HG03520 (cell line): Measurements from ENCODE around the gene PDLIM3.

Source experiments
- ATAC-seq: cut with Tn5 transposase; IDR thresholded peaks from one replicate; pipeline ENCODE4 v1.9.1; 2021; ENCODE audit warnings: mild to moderate bottlenecking, moderate library complexity; ENCODE audit not compliant: unreplicated experiment

Gene PDLIM3

DNA sequence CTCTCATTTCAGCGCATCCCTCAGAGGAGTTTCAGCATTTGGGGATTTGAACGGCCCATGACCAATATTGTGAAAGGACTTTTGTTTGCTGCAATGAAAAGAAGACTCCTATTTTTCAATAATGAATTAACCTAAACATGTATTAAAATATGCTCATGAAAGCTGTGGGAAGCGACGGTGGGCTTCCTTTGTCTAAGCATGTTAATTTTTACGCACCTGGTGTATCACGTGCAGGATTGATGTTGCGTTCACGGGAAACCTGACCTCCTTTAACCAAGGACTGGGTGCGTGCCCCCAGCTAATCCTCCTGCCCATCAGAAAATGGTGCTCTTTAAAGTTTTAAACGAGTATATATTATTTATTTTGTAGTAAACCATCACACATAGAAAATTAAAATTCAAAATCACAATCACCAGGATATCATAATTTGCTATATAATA is 63.2 kb downstream of the PDLIM3 start:
- peak; percentile 2 for ATAC-seq

DNA sequence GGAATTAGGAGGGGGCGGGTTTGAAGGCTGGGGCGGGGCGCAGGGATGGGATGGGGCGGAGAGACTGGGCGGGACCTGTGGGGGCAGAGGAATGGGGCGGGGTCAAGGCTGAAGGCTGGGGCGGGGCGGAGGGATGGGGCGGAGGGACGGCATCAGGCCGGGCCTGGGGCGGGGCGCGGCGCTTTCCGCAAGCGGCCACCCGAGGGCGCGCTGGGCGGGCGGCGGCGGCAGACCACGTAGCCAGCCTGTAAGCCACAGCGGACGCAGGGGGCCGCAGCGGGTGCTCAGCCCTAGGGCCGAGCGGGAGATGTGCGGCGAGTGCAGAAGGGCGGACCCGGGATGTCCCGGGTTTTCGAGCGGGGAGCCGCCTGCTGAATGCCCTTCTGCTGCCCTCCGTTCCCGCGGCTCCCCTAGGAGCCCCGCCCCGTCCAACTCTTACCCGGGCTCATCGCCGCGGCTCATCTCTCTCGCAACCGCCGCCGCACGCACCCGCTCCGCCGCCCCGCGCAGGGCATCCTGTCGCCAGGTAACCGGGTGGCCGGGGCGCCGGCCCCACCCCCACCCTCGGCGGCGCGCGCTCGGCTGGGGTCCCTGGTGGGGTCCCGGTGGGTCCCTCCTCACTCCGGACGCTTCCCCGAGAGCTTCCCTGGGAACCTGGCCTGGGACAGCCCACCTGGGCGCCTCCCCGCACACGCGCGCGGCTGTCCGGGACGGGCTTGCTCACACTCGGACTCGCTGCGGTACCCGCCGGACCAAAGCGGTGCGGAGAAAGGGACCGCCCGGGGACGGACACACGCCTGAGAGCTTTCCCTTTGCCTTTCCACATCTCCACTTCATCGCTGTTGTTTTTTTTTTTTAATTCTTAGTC is 63.8 kb downstream of the PDLIM3 start, which contains the start of gene CCDC110:
CCDC110 (minus strand) TSS at position 499 of the 868 bp plus-strand sequence; CDS start at position 449, 50 bp downstream.
- peak; percentile 76 for ATAC-seq

DNA sequence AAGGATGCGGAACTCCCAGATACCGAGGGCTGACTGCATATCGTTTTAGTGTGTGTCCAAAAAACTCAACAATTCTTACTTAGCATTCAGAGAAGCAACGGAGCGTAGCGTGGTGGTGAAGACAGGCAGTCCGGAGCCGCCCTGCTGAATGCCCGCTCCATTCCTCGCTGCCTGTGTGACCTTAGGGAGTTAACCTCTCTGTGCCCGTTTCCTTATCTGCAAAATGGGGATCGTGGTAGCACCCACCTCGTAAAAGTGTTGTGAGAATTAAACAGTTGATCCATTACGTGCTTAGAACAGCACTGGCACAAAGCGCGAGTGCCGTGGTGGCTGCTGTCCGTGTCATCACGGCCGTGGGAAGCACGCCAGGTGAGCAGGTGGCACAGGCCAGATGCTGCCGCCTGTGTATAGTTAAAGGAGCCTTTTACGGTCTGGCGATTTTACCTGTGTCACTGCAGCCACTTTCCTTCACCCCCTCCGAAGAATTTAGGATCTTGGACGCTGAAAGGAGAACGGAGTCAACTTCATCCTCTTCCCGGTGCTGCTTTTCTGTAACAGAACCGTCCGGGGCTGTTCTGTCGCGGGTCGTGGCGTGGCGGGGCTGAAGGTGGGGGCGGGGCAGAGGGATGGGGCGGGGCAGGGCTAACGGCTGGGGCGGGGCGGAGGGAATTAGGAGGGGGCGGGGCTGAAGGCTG is 64.7 kb downstream of the PDLIM3 start:
- ATAC-seq = no peak

DNA sequence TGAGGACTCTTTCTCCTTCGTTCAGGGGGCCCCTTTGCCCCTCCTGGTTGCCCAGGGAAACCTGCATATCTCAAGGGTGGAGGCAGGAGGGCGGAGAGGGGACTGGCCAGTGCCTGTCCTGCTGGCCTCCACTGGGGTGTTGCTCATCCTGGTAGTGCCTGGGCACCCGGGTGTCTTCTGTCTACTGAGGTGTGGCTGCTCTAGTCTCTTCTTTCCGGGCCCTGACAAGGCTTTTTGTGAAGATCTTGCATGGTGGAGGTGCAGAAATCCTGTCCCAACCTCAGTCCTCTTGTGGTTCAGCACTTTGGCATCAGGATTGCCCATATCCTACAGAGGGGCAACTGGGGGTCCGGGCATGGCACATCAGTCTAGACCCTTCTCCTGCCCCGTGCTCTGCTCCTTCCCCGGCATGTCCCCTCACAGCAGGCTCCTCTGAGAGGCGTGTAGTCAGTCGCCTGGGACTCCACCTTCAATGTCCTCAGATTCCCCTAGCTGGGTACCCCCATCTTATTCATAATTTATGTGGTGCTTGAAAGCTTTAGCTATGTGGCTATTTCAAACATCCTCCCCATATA is 65.6 kb downstream of the PDLIM3 start:
- no peak for ATAC-seq

DNA sequence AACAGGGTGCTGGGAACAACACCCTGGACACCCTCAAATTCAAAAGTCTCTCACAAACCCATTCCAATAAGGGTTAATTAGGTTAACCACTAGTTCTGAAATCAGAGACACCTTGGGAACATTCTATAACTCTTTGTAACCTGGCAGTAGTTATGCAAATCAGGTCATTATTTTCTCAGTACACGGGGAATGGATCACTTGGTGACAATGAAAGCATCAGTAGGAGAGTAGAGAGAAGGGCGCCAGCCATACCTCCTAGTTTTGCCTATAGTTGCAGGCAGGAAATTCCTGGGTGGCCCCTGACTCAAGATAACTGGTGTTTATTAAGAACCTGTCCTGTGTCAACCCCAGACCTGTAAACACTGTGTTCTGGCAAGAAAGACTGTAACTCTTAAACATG is 66.3 kb downstream of the PDLIM3 start:
- ATAC-seq = no peak

DNA sequence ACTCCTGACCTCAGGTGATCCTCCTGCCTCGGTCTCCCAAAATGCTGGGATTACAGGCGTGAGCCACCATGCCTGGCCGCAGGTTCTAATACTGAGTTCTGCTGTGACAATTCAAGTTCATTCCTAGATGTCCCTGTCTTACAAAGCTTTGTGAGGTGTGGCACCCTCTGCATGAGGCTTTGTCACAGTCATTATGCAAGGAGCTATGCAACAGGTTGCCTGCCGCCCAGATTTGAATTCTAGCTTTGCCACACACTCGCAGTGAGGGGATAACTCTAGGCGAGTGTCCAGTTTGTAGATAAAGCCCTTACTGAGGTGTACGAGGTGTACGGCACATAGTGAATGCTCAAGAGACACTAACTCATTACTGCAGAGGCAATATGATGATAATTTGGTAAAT is 67.3 kb downstream of the PDLIM3 start:
- no peak for ATAC-seq

DNA sequence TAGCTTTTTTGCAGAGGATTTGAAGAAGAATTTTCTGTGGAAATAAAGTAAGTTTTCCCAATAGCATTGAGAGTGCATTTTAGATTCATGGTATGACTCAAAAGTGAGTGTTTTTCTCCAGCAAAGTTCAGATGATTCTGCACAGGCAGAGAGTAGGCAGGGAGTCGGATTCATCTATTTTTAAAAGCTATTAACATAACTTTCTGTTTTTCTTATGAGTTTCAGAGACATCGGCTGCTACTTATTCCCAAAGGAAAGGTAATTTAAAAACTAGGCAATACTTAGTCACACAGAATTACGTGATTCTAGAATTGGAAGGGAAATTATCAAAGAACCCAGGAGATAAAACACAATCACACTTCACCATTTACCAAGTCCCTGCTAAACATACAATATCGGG is 68.2 kb downstream of the PDLIM3 start:
- ATAC-seq = no peak

DNA sequence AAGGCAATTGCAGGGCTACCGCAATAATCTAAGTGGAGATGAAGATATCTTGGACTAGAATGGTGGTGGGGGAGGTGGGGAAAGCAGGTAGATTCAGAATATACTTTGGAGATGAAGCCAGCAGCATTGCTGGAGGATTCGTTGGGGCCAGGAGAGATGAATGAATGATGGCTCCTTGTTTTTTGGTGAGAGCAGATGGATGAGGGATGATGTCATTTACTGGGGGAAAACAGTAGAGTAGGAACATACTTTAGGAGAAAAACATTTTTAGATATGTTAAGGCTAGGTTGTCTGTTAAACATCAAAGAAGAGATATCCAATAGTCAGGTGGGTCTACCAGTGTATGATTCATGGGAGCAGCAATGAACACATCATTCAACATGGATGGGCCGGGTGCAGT is 69.6 kb downstream of the PDLIM3 start:
- ATAC-seq = no peak

DNA sequence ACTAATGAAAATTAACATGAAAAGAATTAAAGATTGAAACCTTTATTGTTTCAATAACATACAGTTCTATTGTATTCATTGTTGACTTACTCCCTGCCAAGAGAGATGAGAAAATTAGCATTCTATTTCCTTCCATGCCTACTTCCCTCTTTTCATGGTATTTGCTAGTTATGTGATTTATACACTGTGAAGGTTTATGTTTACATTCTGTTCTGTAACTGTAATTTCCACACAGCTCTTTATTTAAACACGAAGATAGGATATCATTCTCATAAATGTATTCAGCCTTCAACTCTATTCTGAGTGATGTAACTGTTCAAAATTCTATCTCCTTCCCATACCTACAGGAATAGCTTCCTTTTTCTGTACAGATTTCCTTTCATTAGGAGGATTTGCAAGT is 70.4 kb downstream of the PDLIM3 start:
- ATAC-seq = no peak

DNA sequence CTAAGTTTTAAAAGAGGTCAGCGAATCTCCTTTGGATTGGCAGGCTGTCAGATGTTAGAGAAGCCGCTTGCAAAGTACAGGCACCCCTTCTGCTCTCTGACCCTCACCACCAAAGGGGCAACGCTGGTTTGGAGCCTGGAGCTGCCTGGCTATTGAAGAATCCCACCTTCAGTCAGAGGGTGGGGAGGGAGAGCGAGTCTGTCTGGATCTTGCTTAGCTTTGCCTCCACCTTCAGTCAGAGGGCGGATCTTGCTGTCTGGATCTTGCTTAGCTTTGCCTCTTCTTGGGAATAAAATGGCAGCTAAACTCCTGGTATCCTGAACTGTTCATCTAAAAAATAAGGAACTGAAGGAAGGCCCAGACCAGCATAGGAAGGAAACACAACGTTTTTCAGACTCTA is 71.1 kb downstream of the PDLIM3 start:
- ATAC-seq = no peak

DNA sequence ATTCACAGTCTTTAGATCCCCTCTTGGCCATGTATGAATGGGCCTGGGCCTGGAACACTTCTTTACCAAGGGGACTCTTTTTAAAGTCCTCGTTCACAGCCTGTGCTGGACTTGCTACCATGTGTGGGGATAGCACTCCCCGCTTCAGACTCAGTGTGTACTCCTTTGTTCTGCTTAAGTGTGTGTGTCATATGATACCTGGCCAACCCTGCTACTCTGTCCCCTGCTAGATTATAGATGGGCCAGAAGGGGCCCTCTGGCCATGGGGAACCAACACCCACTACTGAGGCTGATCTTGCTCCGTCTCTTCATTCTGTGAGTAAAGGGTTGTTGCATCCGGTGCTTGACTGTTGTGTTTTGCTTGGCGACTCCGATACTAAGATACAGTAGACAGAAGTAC is 71.8 kb downstream of the PDLIM3 start:
- no peak for ATAC-seq

DNA sequence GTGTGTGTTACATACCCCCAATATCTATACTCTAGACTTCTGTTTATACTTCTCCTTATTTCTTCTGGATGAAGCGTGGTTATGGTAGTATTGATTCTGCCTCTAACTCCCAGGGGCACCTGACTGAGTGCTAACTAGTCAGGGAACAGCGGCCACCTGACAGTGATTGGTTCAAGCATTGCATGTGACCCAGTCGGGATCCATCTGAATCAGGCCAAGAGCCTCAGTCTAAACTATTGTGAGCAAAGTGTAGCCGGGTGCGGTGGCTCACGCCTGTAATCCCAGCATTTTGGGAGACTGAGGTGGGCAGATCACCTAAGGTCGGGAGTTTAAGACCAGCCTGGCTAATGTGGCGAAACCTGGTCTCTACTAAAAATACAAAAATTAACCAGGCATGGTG is 73.7 kb downstream of the PDLIM3 start:
- no peak for ATAC-seq

DNA sequence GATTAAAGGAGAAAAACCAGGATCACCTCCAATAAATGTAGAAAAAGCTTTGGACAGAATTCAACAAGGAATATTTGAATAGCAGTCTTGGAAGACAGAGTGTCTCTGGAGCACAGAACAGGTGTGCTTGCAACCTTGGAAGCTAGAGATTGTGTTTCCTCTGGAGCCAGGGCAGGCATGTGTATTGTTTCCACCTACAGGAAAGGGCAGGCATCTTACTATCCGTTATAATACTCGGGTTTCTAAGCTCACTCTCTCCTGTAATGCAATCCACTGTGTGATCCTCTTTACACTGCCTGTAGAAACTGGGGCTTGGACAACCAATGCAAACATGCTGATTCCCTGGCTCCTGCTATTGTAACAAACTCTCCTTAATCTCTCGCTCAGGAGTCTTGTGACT is 78.2 kb downstream of the PDLIM3 start:
- no peak for ATAC-seq

DNA sequence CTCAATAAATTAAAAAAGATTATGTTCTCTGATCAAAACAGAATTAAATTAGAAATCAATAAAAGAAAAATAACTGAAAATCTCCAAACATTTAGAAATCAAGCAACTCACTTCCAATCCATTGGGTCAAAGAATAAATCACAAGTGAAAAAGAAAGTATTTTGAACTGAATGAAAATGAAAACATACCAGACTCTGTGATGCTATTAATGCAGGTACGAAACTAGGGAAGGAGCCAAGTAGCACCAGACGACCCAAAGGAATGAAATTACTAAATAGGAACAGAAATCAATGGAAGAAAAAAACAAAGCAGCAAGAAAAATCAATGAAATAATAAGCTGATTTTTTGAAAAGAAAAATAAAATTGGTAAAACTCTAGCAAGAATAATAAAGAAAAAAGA is 79.2 kb downstream of the PDLIM3 start:
- no peak for ATAC-seq
